ENCODE results near the gene NFKB1.

NFKB1 gene

GRCh38 chr4:102639598-102639997, 138.4 kb downstream of the NFKB1 start:
- TF ChIP-seq CTCF (IDR thresholded peaks at IDR 0.05; ENCODE audit: low read depth, low read length) = no peak
- Histone ChIP-seq H3K9me3 (no peaks in the 10 kb centered on the region), H3K36me3 (no peaks in the 10 kb centered on the region), H3K4me1 (no peaks in the 10 kb centered on the region), H3K4me3 (ENCODE audit: low read depth, low read length) (no peak overlapping the region), H3K27me3 (no peaks in the 10 kb centered on the region)
- DNase-seq = no peak

GRCh38 chr4:102640669-102641068, 139.5 kb downstream of the NFKB1 start:
- Histone ChIP-seq H3K9me3 (no peaks in the 10 kb centered on the region), H3K4me1 (no peaks in the 10 kb centered on the region), H3K4me3 (ENCODE audit: low read depth, low read length) (no peak overlapping the region), H3K27me3 (no peaks in the 10 kb centered on the region), H3K36me3 (no peaks in the 10 kb centered on the region)
- DNase-seq = no peak
- no peak for TF ChIP-seq CTCF (IDR thresholded peaks at IDR 0.05; ENCODE audit: low read depth, low read length)

- Histone ChIP-seq H3K36me3 (no peaks in the 10 kb centered on the region), H3K4me1 (no peaks in the 10 kb centered on the region), H3K4me3 (ENCODE audit: low read depth, low read length) (no peak overlapping the region), H3K27me3 (no peaks in the 10 kb centered on the region), H3K9me3 (no peaks in the 10 kb centered on the region)
- DNase-seq = no peak
- TF ChIP-seq CTCF (IDR thresholded peaks at IDR 0.05; ENCODE audit: low read depth, low read length) = no peak
Measured at GRCh38 chr4:102641793-102642192, 140.6 kb downstream of the NFKB1 start.

GRCh38 chr4:102642631-102643298, 141.6 kb downstream of the NFKB1 start:
- Histone ChIP-seq H3K36me3 (no peaks in the 10 kb centered on the region), H3K4me1 (no peaks in the 10 kb centered on the region), H3K9me3 (no peaks in the 10 kb centered on the region), H3K27me3 (no peaks in the 10 kb centered on the region), H3K4me3 (ENCODE audit: low read depth, low read length) (no peak overlapping the region)
- TF ChIP-seq CTCF (IDR thresholded peaks at IDR 0.05; ENCODE audit: low read depth, low read length) = no peak
- no peak for DNase-seq

- H3K4me1 ChIP-seq = no peaks in the 10 kb centered on the region
- DNase-seq = no peak
- no peak overlapping the region for H3K4me3 ChIP-seq (ENCODE audit: low read depth, low read length)
- no peak for TF ChIP-seq CTCF (IDR thresholded peaks at IDR 0.05; ENCODE audit: low read depth, low read length)
- H3K36me3 ChIP-seq = 0 out of 2 replicates have a peak, but pooled peaks cover 5% of the 10 kb centered on the region
- H3K27me3 ChIP-seq = no peaks in the 10 kb centered on the region
- H3K9me3 ChIP-seq = no peaks in the 10 kb centered on the region
Measured at GRCh38 chr4:102647117-102647516, 146.0 kb downstream of the NFKB1 start.

- no peaks in the 10 kb centered on the region for H3K36me3 ChIP-seq
- no peak for DNase-seq
- H3K9me3 ChIP-seq = no peaks in the 10 kb centered on the region
- no peak overlapping the region for H3K4me3 ChIP-seq (ENCODE audit: low read depth, low read length)
- no peak for TF ChIP-seq CTCF (IDR thresholded peaks at IDR 0.05; ENCODE audit: low read depth, low read length)
- H3K4me1 ChIP-seq = no peaks in the 10 kb centered on the region
- no peaks in the 10 kb centered on the region for H3K27me3 ChIP-seq
Measured at GRCh38 chr4:102657206-102657605, 156.0 kb downstream of the NFKB1 start.

Measured in BE2C (cell line).